ENCODE data around the gene SLC29A3.
"Not testable (repeated sequence)": the region's sequence is repeated elsewhere in the genome, so short reads cannot be mapped to it uniquely, and the experiment has no call there.

SLC29A3 gene

DNA sequence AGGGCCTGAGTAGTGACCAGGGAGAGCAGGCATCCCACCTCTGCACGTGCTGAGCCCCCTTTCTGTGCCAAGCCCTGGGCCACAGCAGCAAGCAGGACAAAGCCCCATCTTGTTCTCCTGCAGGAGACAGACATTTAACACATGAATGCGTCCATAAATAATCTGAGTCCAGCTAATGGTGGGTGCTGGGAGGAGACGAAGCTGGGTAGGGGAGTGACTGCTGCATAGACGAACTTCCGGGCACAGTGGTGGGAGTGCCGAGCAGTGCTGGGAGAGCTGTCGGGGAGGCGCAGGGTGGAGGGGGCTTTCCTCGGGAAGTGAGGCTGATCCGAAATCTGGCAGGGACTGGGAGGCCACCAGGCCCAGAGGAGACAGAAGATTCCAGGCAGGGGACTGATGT is 35.2 kb upstream of the SLC29A3 start:
- DNase-seq (ENCODE audit: low spot score) = no peak

DNA sequence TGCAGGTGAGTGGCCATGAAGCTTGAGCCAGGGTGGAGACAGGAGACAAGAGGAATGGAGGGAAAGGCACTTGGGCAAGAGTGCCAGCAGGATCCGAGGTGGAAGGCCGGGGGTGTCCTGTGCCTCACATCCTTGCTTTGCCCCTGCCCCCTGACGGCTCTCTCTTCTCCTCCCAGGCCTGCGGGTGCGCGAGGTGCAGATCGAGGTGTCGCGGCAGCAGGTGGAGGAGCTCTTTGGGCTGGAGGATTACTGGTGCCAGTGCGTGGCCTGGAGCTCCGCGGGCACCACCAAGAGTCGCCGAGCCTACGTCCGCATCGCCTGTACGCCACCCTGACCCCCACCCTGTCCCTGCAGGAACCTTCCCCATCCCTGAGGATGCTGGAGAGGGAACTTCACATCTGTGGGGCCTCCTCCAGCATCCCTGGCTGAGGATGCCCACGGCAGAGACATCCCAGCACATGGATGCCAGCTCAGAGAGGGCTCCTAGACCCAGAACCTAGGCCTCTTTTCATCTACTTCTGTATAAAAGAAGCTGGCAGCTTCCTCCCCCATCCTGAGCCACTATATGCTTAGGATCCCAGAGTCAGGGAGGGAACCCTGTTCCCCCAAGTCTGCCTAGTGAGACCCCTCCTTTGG is 34.4 kb upstream of the SLC29A3 start:
- DNase-seq (ENCODE audit: low spot score) = no peak

DNA sequence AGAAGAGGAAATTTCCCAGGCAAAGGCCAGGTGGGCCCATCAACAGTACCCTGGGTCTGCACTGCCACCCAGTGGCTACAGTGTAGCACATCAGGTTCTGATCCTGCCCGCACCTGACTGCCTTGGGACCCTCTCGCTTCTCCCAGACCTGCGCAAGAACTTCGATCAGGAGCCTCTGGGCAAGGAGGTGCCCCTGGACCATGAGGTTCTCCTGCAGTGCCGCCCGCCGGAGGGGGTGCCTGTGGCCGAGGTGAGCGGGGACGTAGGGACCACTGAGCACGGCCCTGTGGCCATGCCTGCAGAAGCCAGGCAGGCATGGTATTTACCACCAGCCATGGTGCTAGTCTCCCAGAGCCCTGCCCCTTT is 33.9 kb upstream of the SLC29A3 start:
- peak; percentile 74 for DNase-seq (ENCODE audit: low spot score)

DNA sequence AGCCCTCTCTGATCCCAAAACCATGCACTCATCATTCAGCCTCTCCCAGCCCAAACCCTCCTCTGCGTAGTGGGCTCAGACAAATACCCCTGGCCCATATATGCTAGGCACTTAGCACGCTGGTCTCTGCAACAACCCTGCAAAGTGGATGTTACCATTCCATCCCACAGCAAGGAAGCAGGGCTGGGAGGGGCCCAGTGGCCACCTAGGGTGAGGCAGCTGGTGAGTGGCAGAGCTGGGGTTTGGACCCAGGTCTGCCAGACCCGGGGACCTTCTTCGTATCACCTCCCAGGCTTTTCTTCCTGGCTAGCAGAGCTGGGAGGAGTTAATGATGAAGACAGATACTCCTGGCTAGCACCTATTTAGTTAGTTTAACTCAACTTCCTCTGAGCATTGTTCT is 33.1 kb upstream of the SLC29A3 start:
- no peak for DNase-seq (ENCODE audit: low spot score)

DNA sequence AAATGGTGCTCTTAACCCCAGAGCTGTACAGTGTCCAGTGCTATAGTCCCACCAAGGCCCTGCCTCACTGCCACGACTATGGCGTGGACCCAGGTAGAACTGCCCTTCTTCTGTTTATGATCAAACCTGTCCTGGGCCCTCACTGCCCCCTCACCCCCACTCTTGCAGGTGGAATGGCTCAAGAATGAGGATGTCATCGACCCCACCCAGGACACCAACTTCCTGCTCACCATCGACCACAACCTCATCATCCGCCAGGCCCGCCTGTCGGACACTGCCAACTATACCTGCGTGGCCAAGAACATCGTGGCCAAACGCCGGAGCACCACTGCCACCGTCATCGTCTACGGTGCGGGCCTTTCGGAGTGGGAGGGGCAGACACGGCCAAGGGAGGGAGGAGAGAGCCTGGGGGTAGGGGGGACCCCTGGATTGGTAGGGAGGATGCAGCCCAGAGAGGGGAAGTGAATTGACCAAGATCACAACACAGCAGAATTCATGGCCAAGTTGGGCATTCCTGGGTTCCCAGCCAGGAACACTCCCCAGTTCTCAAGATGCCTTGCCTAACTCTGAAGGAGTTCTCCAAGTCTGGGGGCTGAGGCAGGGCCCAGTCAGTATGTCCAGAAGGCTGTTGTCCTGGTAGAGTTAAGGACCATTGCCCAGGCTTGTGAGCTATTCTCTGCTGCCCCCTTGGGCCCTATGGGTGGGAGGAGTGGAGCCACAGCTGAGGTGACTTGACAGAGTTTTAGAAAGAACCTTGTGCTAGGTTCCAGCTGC is 32.4 kb upstream of the SLC29A3 start:
- no peak for DNase-seq (ENCODE audit: low spot score)

DNA sequence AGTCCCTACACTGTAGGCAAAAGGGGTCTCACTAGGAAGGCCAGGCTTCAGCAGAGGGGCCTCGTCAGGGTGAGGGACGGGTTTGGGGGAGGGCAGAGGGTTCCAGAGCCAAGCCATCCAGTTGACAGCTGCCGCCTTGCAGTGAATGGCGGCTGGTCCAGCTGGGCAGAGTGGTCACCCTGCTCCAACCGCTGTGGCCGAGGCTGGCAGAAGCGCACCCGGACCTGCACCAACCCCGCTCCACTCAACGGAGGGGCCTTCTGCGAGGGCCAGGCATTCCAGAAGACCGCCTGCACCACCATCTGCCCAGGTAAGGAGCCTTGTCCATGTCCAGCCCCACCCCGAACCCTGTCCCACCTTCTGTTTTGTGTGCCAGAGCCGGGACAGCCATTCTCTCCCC is 31.6 kb upstream of the SLC29A3 start:
- DNase-seq (ENCODE audit: low spot score) = no peak

DNA sequence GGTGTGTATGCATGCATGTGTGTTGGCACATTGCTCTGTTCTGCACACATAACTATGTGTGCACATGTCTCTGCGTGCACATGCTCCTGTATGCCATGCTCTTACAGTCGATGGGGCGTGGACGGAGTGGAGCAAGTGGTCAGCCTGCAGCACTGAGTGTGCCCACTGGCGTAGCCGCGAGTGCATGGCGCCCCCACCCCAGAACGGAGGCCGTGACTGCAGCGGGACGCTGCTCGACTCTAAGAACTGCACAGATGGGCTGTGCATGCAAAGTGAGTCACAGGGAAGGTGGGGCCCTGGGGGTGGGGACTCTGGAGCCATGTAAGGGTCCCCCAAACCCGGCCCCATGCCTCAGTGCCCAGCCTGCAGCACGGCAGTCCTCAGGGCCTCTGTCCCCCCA is 30.6 kb upstream of the SLC29A3 start:
- DNase-seq (ENCODE audit: low spot score) = no peak

DNA sequence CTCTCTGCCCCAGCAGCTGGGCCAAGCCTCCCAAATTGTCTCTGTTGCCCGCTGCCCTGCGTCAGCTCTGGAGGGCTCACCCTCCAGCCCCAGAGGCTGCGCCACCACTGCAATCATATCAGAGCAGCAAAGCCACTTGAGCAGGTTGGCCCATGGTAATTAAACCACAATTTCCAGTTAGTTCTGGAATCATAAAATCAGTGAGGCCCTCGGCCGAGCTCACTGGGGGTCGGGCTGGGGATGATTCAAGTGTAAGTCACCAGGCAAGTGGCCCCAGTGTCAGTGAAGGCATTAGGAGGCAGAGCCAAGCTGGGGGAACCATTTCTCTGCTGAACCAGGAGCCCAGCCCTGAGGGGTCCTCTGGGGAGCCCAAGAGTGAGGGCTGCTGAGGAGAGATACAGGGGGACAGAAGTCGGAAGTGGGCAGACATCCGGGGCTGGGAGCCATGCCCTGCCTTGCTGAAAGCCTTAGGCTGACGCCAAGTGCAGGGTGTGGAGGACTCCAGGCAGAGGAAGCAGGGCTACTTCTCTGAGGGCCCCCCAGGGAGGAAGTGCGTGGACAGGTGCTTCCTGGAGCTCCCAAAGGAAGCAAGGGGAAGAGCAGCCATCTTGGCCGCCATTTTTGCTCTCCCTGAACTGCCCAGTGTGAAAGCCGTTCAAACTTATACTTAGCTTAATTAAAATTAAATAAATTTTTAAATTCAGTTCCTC is 29.5 kb upstream of the SLC29A3 start:
- DNase-seq (ENCODE audit: low spot score) = no peak

DNA sequence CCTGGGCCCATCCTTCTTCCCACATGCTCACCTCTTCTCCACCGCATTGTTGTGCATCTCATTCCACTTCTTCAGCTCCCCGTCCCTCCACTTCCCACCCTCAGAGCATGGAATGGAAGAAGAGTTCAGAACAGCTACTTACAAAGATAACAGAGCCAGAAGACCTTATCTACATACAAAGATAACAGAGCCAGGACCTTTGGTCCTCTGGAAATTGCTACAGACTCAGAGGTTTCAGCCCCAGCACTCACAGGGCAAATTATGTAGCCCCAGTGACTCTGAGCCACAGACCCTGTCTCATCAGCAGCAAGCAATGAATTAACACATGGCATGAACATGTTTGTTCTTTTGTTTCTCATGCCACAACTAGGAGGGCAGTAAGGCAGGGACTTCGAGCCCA is 28.7 kb upstream of the SLC29A3 start:
- no peak for DNase-seq (ENCODE audit: low spot score)

DNA sequence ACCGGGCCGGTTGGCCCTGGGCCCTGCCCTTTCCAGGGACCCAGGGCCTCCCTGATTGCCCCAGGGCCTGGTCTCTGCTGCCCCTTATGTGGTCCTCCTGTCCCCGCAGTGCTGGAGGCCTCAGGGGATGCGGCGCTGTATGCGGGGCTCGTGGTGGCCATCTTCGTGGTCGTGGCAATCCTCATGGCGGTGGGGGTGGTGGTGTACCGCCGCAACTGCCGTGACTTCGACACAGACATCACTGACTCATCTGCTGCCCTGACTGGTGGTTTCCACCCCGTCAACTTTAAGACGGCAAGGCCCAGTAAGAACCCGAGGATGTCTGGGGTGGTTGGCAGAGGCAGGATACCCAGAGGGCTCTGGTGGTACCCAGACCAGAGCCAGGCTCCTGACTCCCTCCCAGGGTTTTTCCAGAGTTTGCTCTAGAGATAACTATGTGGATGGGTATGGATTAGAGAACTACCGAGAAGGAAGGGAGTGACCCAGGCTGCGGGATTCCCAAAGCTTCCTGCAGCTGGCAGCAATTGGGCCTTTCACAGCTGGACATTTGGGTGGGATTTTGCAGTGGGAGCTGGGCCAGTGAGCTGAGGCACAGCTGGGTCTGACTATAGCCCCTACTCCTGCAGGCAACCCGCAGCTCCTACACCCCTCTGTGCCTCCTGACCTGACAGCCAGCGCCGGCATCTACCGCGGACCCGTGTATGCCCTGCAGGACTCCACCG is 28.1 kb upstream of the SLC29A3 start:
- DNase-seq (ENCODE audit: low spot score) = no peak

DNA sequence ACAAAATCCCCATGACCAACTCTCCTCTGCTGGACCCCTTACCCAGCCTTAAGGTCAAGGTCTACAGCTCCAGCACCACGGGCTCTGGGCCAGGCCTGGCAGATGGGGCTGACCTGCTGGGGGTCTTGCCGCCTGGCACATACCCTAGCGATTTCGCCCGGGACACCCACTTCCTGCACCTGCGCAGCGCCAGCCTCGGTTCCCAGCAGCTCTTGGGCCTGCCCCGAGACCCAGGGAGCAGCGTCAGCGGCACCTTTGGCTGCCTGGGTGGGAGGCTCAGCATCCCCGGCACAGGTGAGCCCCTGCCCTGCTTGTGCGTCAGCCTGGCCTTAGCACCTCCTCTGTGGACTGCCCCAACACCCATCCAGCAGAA is 27.5 kb upstream of the SLC29A3 start:
- no peak for DNase-seq (ENCODE audit: low spot score)

DNA sequence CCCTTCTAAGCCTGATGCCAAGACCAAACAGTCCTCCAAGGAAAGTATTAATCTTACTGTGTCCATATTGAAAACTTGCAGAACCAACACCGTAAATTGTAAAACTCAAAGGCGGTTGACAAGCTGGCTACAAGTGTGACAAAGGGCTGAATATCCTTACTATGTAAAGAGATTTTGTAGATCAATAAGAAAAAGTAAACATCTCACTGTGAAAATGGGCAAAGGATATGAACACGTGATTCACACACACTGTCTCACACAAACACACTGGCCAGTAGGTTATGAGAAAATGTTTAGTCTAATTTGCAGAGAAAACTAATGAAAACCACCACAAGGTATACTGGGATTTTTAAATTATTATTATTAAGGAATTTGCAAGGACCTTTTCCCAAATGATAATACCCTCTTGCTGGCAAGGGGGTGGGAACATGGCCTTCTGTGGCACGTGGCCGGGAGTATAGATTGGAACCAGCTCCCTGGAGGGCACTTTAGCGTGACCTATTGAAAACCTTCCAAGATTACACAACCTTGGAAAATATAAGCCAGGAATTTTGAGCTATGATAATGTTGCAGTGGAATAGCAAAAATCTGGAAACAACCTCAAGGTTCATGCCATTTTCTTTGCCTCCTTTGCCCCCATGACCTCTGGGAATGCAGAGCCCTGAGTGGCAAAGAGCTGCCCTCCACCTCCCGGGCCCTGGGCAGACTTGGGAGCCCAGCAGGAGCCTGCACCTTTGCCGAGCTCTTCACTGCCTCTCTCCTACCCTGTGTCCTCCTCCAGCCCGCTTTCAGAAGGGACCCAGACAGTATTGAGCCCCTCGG is 26.2 kb upstream of the SLC29A3 start:
- no peak for DNase-seq (ENCODE audit: low spot score)

DNA sequence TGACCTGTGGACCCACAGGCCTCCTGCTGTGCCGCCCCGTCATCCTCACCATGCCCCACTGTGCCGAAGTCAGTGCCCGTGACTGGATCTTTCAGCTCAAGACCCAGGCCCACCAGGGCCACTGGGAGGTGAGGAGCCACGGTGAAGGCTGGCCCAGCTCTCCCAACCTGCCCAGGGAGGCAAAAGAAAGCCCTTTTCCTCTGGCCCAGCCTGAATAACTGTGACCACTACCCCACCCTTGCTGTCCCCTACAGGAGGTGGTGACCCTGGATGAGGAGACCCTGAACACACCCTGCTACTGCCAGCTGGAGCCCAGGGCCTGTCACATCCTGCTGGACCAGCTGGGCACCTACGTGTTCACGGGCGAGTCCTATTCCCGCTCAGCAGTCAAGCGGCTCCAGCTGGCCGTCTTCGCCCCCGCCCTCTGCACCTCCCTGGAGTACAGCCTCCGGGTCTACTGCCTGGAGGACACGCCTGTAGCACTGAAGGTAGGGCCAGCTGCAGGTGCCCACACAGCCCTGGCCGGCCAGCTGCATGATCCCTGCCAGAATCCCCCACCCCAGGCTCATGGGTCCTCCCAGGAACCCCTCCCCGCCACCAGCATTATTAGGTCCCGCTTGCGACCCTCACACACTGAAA is 25.5 kb upstream of the SLC29A3 start:
- no peak for DNase-seq (ENCODE audit: low spot score)

DNA sequence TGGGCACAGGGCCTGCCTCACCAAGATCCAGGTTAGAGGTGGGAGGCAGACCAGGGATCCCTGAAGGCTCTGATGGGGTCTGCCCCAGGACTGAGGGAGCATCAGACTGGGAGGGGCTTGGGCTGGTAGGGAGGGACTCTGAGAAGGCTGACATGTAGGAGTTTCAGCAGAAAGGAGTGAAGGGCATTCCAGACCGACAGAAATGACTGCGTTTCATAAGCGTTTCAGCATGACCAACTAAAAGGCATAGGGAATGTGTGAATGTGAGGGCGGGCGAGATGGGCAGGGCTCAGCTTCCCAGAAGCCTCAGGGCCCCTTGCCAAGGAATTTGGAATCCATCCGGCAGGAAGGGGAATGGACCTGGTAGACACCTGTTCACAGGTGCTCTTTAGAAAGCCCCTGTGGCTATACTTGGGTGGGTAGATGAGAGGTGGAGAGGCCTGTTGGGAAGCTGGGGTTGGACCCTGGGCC is 24.9 kb upstream of the SLC29A3 start:
- no peak for DNase-seq (ENCODE audit: low spot score)

DNA sequence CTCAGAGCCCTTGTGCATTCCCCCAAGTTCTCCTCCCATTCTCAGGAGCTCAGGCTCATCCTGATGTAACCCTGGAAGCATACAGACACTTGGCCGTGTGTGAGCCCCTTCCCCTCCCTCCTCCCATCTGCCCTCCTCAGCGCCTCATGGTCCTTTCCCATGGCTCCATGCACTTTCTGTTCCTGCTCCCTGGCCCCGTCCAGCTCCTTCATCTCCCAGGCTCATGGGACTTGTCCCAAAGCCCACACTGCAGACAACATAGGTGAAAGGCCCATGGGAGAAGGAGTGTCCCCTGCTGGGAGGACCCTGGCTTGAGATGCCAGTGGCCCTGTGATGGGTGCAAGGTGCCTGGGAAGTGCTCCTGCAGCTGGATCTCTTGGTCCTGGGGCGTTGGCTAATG is 24.2 kb upstream of the SLC29A3 start:
- DNase-seq (ENCODE audit: low spot score) = no peak

DNA sequence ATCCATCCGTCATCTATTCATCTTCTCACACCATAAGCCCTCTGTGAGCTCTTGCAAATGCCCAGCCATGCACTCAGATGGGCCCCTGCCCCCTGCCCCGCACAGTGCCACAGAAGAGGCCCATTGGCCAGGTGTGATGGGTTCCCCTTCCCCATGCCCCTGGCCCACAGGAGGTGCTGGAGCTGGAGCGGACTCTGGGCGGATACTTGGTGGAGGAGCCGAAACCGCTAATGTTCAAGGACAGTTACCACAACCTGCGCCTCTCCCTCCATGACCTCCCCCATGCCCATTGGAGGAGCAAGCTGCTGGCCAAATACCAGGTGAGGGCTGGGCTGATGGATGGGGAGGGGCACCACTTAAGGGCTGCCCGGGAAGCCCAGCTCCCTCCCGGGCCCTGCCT is 23.4 kb upstream of the SLC29A3 start:
- DNase-seq (ENCODE audit: low spot score) = no peak

DNA sequence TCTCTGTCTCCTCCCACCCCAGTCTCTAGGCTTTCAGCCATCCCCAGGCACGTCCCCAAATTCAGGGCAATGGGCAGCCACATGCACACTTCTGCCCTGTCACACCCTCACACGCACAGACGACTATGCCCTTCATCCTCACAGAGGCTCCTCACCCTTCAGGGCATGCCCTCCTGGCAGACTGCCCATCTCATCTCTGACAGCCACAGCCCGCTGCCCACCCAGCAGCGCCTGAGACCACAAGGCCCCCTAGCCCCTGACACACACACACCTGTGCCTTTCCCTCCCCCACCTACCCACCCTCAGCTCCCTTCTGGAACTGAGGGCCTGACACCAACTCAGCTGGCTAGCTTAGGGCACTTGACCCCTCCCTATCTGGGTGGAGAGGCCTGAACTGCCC is 23.0 kb upstream of the SLC29A3 start:
- no peak for DNase-seq (ENCODE audit: low spot score)

DNA sequence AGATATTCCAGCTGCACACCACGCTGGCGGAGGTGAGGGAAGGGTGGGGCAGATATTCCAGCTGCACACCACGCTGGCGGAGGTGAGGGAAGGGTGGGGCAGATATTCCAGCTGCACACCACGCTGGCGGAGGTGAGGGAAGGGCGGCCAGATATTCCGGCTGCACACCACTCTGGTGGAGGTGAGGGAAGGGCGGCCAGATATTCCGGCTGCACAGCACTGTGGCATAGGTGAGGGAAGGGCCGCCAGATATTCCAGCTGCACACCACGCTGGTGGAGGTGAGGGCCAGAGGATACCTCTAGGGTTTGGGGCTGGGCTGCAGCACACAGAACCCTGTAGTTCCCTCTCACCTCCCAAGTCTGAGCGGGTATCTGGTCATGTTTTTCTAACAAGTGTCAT is 22.2 kb upstream of the SLC29A3 start:
- not testable (repeated sequence) for DNase-seq (ENCODE audit: low spot score)

DNA sequence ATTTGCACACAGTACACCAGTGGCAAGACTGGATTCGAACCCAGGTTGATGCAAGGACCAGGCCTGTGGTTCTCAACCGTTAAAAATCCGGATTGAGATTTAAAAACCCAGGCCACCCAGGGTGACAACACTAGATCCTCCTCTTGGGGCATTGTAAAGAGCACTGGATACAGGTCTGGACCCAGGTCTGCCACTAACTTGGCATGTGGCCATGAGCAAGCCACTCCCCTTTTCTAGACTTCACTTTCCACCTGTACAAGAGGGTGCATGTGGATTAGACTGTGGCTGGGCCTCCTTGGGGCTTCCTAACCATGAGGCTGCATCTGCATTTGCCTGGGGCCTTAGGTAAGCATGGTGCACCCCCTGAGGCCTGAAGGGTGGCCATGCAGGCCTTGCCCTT is 21.7 kb upstream of the SLC29A3 start:
- DNase-seq (ENCODE audit: low spot score) = no peak

DNA sequence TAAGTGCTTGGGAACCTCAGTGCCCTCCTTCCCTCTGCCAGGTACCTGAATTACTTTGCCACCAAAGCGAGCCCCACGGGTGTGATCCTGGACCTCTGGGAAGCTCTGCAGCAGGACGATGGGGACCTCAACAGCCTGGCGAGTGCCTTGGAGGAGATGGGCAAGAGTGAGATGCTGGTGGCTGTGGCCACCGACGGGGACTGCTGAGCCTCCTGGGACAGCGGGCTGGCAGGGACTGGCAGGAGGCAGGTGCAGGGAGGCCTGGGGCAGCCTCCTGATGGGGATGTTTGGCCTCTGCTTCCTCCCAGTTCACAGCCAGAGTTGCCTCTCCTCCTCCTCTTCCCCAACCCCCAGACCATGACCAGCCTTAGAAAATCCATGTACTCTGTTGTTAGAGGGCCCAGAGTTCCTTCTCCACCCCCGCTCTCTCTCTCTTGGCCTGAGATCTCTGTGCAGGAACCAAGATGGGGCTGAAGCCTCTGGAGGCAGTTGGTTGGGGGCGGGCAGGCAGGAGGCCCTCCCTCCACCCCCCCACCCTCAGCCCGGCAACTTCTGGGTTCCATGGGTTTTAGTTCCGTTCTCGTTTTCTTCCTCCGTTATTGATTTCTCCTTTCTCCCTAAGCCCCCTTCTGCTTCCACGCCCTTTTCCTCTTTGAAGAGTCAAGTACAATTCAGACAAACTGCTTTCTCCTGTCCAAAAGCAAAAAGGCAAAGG is 19.8 kb upstream of the SLC29A3 start:
- no peak for DNase-seq (ENCODE audit: low spot score)

All from ecto neural progenitor cell (in vitro differentiated cells).